IMR-90 (cell line): Measurements from ENCODE around the gene PHAF1. TPM values are rescaled to one million over a fixed set of nuclear protein-coding genes. Genes with fewer than 3 reads are reported as not detected.

Experiments
- ATAC-seq: fragments of 200-7000 bp; cut with Tn5 transposase; 2 replicates; pipeline ENCODE4 v1.9.1; 2020; ENCODE audit warnings: low read depth, mild to moderate bottlenecking, moderate library complexity
- BruUV-seq: library from RNA; stranded (reverse); fragments of 400-500 nt; replicated peaks from 2 replicates; lab custom pipeline; 2021; lab: Mats Ljungman, UMichigan
- CTCF ChIA-PET: fragments of 300-600 bp; formaldehyde crosslinking; extraction: SDS; loops from one replicate; lab custom pipeline; 2021; ENCODE audit warnings: antibody characterized with exemption; lab: Yijun Ruan, JAX
- POLR2A ChIA-PET: fragments of 300-600 bp; sonication (Branson Sonifier 250); formaldehyde crosslinking; loops from one replicate; lab custom pipeline; 2022; ENCODE audit warnings: antibody characterized with exemption; ENCODE audit not compliant: unreplicated experiment; lab: Charles Lee
- DNase-seq: peaks from one replicate; pipeline ENCODE4 v3.0.0; 2013
- H2AFZ ChIP-seq: replicated peaks from 2 replicates; pipeline ENCODE3; 2013; ENCODE audit warnings: low read length, mild to moderate bottlenecking; ENCODE audit not compliant: poor library complexity
- H2AK5ac ChIP-seq: 2 replicates; pipeline ENCODE4 v1.6.1; 2013; ENCODE audit warnings: low read depth, low read length, inconsistent platforms
- H2AK9ac ChIP-seq: replicated peaks from 2 replicates; pipeline ENCODE3; 2013; ENCODE audit warnings: mild to moderate bottlenecking, low read depth, low read length, moderate library complexity; ENCODE audit not compliant: poor library complexity
- H2BK120ac ChIP-seq: 2 replicates; pipeline ENCODE4 v1.6.1; 2013; ENCODE audit warnings: low read depth, low read length, inconsistent platforms
- H2BK15ac ChIP-seq: 3 replicates; pipeline ENCODE4 v1.6.1; 2013; ENCODE audit warnings: low read depth, low read length, inconsistent platforms
- H2BK20ac ChIP-seq: 2 replicates; pipeline ENCODE4 v1.6.1; 2013; ENCODE audit warnings: low read depth, mild to moderate bottlenecking, inconsistent platforms, low read length, moderate library complexity
- H2BK5ac ChIP-seq: 2 replicates; pipeline ENCODE4 v1.6.1; 2013; ENCODE audit warnings: mild to moderate bottlenecking, low read depth, low read length, inconsistent platforms; ENCODE audit not compliant: poor library complexity, severe bottlenecking
- H3K14ac ChIP-seq: replicated peaks from 2 replicates; pipeline ENCODE4 v1.6.1; 2013; ENCODE audit warnings: low read depth, low read length, inconsistent platforms
- H3K18ac ChIP-seq: 2 replicates; pipeline ENCODE4 v1.6.1; 2013; ENCODE audit warnings: low read depth, low read length, control low read depth
- H3K23ac ChIP-seq: 2 replicates; pipeline ENCODE4 v1.6.1; 2013; ENCODE audit warnings: low read depth, low read length, inconsistent platforms
- H3K27ac ChIP-seq: 2 replicates; pipeline ENCODE4 v1.5.1; 2013; ENCODE audit warnings: mild to moderate bottlenecking, control low read depth, low read length; ENCODE audit not compliant: insufficient read depth
- H3K27me3 ChIP-seq: 2 replicates; pipeline ENCODE4 v1.6.1; 2013; ENCODE audit warnings: low read length; ENCODE audit not compliant: control insufficient read depth, insufficient read depth
- H3K36me3 ChIP-seq: 2 replicates; pipeline ENCODE4 v1.6.1; 2013; ENCODE audit warnings: low read length, mixed read lengths; ENCODE audit not compliant: control insufficient read depth, insufficient read depth
- H3K4ac ChIP-seq: 2 replicates; pipeline ENCODE4 v1.6.1; 2013; ENCODE audit warnings: low read depth, low read length, inconsistent platforms
- H3K4me1 ChIP-seq: 2 replicates; pipeline ENCODE4 v1.6.1; 2013; ENCODE audit warnings: low read length, mixed read lengths; ENCODE audit not compliant: control insufficient read depth, insufficient read depth
- H3K4me2 ChIP-seq: 2 replicates; pipeline ENCODE4 v1.6.1; 2013; ENCODE audit warnings: low read depth, mild to moderate bottlenecking, control low read depth, low read length, moderate library complexity
- H3K4me3 ChIP-seq: 2 replicates; pipeline ENCODE4 v1.5.1; 2013; ENCODE audit warnings: low read depth, mild to moderate bottlenecking, control low read depth, low read length, moderate library complexity; ENCODE audit not compliant: insufficient read depth
- H3K56ac ChIP-seq: 2 replicates; pipeline ENCODE4 v1.6.1; 2013; ENCODE audit warnings: low read length, inconsistent platforms; ENCODE audit not compliant: insufficient read depth; ENCODE audit errors: extremely low read depth
- H3K79me1 ChIP-seq, 2 experiments: 2 replicates each; pipeline ENCODE4 v1.6.1; 2013; ENCODE audit warnings: low read length in 2 of 2, inconsistent platforms in 1 of 2, low read depth in 1 of 2
- H3K9ac ChIP-seq: 2 replicates; pipeline ENCODE4 v1.6.1; 2013; ENCODE audit warnings: low read depth, low read length, control low read depth
- H3K9me1 ChIP-seq: 2 replicates; pipeline ENCODE4 v1.6.1; 2013; ENCODE audit warnings: low read length, inconsistent platforms; ENCODE audit not compliant: insufficient read depth
- H3K9me3 ChIP-seq: 2 replicates; pipeline ENCODE4 v1.6.1; 2013; ENCODE audit warnings: low read length; ENCODE audit not compliant: control insufficient read depth, insufficient read depth
- H4K20me1 ChIP-seq: 2 replicates; pipeline ENCODE4 v1.6.1; 2013; ENCODE audit warnings: low read length, inconsistent platforms; ENCODE audit not compliant: insufficient read depth
- H4K5ac ChIP-seq: 2 replicates; pipeline ENCODE4 v1.6.1; 2013; ENCODE audit warnings: mild to moderate bottlenecking, low read depth, low read length, control low read depth
- H4K8ac ChIP-seq, 2 experiments: 2 replicates each; pipeline ENCODE4 v1.6.1; 2013; ENCODE audit warnings: low read depth in 2 of 2, low read length in 2 of 2, control low read depth in 1 of 2, inconsistent platforms in 1 of 2
- H4K91ac ChIP-seq: 2 replicates; pipeline ENCODE4 v1.6.1; 2013; ENCODE audit warnings: low read depth, low read length, inconsistent platforms; ENCODE audit not compliant: insufficient read depth
- BHLHE40 ChIP-seq: fragments of 150-350 bp; IDR thresholded peaks from 2 replicates; pipeline ENCODE4 v1.6.1; 2016; ENCODE audit warnings: mild to moderate bottlenecking, low read depth, low read length
- CEBPB ChIP-seq: IDR thresholded peaks from 2 replicates; pipeline ENCODE4 v1.6.1; 2012; ENCODE audit warnings: low read depth, low read length, improper control_type of control experiment
- CHD1 ChIP-seq: IDR thresholded peaks from 2 replicates; pipeline ENCODE4 v1.6.1; 2012; ENCODE audit warnings: low read depth, low read length, improper control_type of control experiment
- CTCF ChIP-seq: conservative IDR thresholded peaks from 2 replicates; pipeline ENCODE4 v1.5.1; 2012; ENCODE audit warnings: mild to moderate bottlenecking, low read depth, low read length, improper control_type of control experiment
- ELK1 ChIP-seq: fragments of 150-350 bp; IDR thresholded peaks from 2 replicates; pipeline ENCODE4 v1.6.1; 2016; ENCODE audit warnings: low read depth, mild to moderate bottlenecking, low read length, moderate library complexity, borderline replicate concordance
- FOS ChIP-seq: fragments of 150-350 bp; IDR thresholded peaks from 2 replicates; pipeline ENCODE4 v1.6.1; 2016; ENCODE audit warnings: low read depth, low read length
- MAFK ChIP-seq: IDR thresholded peaks from 2 replicates; pipeline ENCODE4 v1.6.1; 2012; ENCODE audit warnings: low read depth, low read length, improper control_type of control experiment
- MAZ ChIP-seq: IDR thresholded peaks from 2 replicates; pipeline ENCODE4 v1.6.1; 2012; ENCODE audit warnings: low read depth, mild to moderate bottlenecking, low read length, improper control_type of control experiment, moderate library complexity, borderline replicate concordance
- MXI1 ChIP-seq: IDR thresholded peaks from 2 replicates; pipeline ENCODE4 v1.6.1; 2012; ENCODE audit warnings: low read depth, mild to moderate bottlenecking, low read length, moderate library complexity, borderline replicate concordance
- NFE2L2 ChIP-seq: fragments of 150-350 bp; IDR thresholded peaks from 2 replicates; pipeline ENCODE4 v1.6.1; 2016; ENCODE audit warnings: low read depth, mild to moderate bottlenecking, low read length
- POLR2A ChIP-seq: IDR thresholded peaks from 2 replicates; pipeline ENCODE4 v1.6.1; 2012; ENCODE audit warnings: mild to moderate bottlenecking, low read depth, low read length
- RAD21 ChIP-seq: IDR thresholded peaks from 2 replicates; pipeline ENCODE4 v1.6.1; 2012; ENCODE audit warnings: low read length, improper control_type of control experiment
- RCOR1 ChIP-seq: IDR thresholded peaks from 2 replicates; pipeline ENCODE4 v1.6.1; 2012; ENCODE audit warnings: mild to moderate bottlenecking, low read length, improper control_type of control experiment; ENCODE audit not compliant: insufficient replicate concordance
- RFX5 ChIP-seq: IDR thresholded peaks from 2 replicates; pipeline ENCODE4 v1.8.0; 2012; ENCODE audit warnings: low read depth, mild to moderate bottlenecking, low read length, moderate library complexity
- SMC3 ChIP-seq: fragments of 150-350 bp; IDR thresholded peaks from 2 replicates; pipeline ENCODE4 v1.6.1; 2016; ENCODE audit warnings: low read depth, mild to moderate bottlenecking, antibody characterized with exemption, low read length, moderate library complexity
- USF2 ChIP-seq: fragments of 150-350 bp; IDR thresholded peaks from 2 replicates; pipeline ENCODE4 v1.6.1; 2017; ENCODE audit warnings: mild to moderate bottlenecking, antibody characterized with exemption, low read length, low read depth
- WGBS, 2 experiments: methylation state at CpG; one replicate each; pipeline versions ENCODE4 v1.1.5 to v1.1.7; 2013; ENCODE audit warnings: missing lambda C conversion rate in 2 of 2; ENCODE audit not compliant: insufficient read length in 1 of 2; ENCODE audit errors: extremely low coverage in 2 of 2; 5-methylcytosine and 5-hydroxymethylcytosine counted together
- dilution Hi-C: fragments of 300-500 bp; cut with HindIII; formaldehyde crosslinking; loops from one replicate; pipeline ENCODE4 v1.14.3; 2018; ENCODE audit warnings: low sequenced_read_pairs; ENCODE audit not compliant: unreplicated experiment
- in situ Hi-C: fragments of 300-500 bp; cut with MboI; formaldehyde crosslinking; loops from 3 replicates; pipeline ENCODE4 v1.14.3; 2019; ENCODE audit warnings: low sequenced_read_pairs, inconsistent platforms, mixed read lengths
- intact Hi-C: fragments of 100-400 bp; cut with micrococcal nuclease; formaldehyde crosslinking; loops from 2 replicates; pipeline ENCODE4 v1.10.0; 2022
- polyA plus RNA-seq, 3 experiments: library from polyadenylated mRNA; depleted of rRNA; stranded (reverse); fragments of >200 nt; gene quantifications; 2 replicates each; pipeline ENCODE4 v1.2.3, GENCODE V29; 2012; ENCODE audit warnings: low replicate concordance in 1 of 3
- total RNA-seq: library from RNA; depleted of rRNA; stranded (reverse); fragments of >200 nt; gene quantifications from 2 replicates; pipeline ENCODE4 v1.2.3, GENCODE V29; 2012

The PHAF1 gene
- total and polyA plus RNA-seq, 2 of the 4 experiments (the other 2 are of a cell fraction), result 14.0 to 19.8 TPM

GRCh38 chr16:67185651-67186134, 76.0 kb downstream of the PHAF1 start:
- Histone ChIP-seq H3K9ac (no peak overlapping the region), H3K27me3 (no peaks in the 10 kb centered on the region), H2AK9ac (peak overlapping the region; percentile 81), H2BK120ac (no peak overlapping the region), H2AK5ac (peak overlapping the region; percentile 11; the same call in 1 of the 2 replicates), H3K4me1 (peaks cover 14% of the 10 kb centered on the region), H3K4me2 (peak overlapping the region; percentile 56), H4K5ac (no peak overlapping the region), H3K9me1 (peaks cover 18% of the 10 kb centered on the region), H4K8ac (no peak overlapping the region), H3K18ac (no peak overlapping the region), H3K27ac (no peak overlapping the region), H3K14ac (peak overlapping the region; percentile 46; the same call in 1 of the 2 replicates), H3K23ac (peak overlapping the region; percentile 60), H3K56ac (no peak overlapping the region), H3K4ac (no peak overlapping the region), H3K79me1 (peaks cover 18 to 20% of the 10 kb centered on the region in 2 experiments), H3K36me3 (no peaks in the 10 kb centered on the region), H4K91ac (no peak overlapping the region), H2BK20ac (no peak overlapping the region), H2AFZ (peak overlapping the region; percentile 81), H4K20me1 (peaks cover 12% of the 10 kb centered on the region), H2BK15ac (no peak overlapping the region), H2BK5ac (no peak overlapping the region), H3K9me3 (no peaks in the 10 kb centered on the region), H3K4me3 (no peak overlapping the region; the same call in 1 of the 2 replicates)
- dilution Hi-C loops (no loop called here), intact Hi-C loops (loop anchor here (1.0 to 10.0 kb wide), 5 partner anchors 26 to 238 kb away; partner anchors contain the start of genes FBXL8 and TRADD), in situ Hi-C loops (no loop called here)
- TF ChIP-seq NFE2L2, result no peak
- no peak for TF ChIP-seq SMC3
- no peak for TF ChIP-seq RAD21
- TF ChIP-seq MXI1, result no peak
- no peak for TF ChIP-seq CHD1
- TF ChIP-seq ELK1, result no peak
- no peak for TF ChIP-seq RFX5
- TF ChIP-seq RCOR1, result no peak
- no peak for TF ChIP-seq FOS
- no peak for TF ChIP-seq CTCF
- no peak for TF ChIP-seq POLR2A
- TF ChIP-seq MAFK, result no peak
- no peak for TF ChIP-seq MAZ
- no peak for TF ChIP-seq CEBPB
- TF ChIP-seq USF2, result no peak
- no peak for TF ChIP-seq BHLHE40
- BruUV-seq, result no TSS peak
- no peak for ATAC-seq
- POLR2A ChIA-PET, result no interaction called here
- DNase-seq, result no peak
- CTCF ChIA-PET, result interaction anchor here (0.9 to 1.5 kb wide), 10 partner anchors 15 to 355 kb away, joined by 3 to 8 read pairs (median 4); partner anchors contain the start of genes B3GNT9, NAE1 and NOL3
- no CpG with 5 or more reads among the region's 12 CpGs for WGBS, 2 experiments
